Panc1 (cell line): ENCODE measurements around the gene LRMDA. TPM values are rescaled to one million over a fixed set of nuclear protein-coding genes. Genes with fewer than 3 reads are reported as not detected.

Experiments
- ATAC-seq: fragments of 200-7000 bp; cut with Tn5 transposase; 2 replicates; pipeline ENCODE4 v1.9.1; 2020; ENCODE audit warnings: mild to moderate bottlenecking, moderate library complexity
- BruUV-seq: library from RNA; stranded (reverse); fragments of 400-500 nt; replicated peaks from 2 replicates; lab custom pipeline; 2021; lab: Mats Ljungman, UMichigan
- CTCF ChIA-PET: fragments of 300-600 bp; sonication (Branson Sonifier 250); formaldehyde crosslinking; loops from one replicate; lab custom pipeline; 2022; ENCODE audit warnings: antibody characterized with exemption; lab: Charles Lee
- POLR2A ChIA-PET: fragments of 300-600 bp; sonication (Branson Sonifier 250); formaldehyde crosslinking; loops from one replicate; lab custom pipeline; 2022; ENCODE audit warnings: antibody characterized with exemption; lab: Charles Lee
- DNase-seq: peaks from one replicate; pipeline ENCODE4 v3.0.0-alpha.2; 2010; ENCODE audit warnings: low read depth, low spot score
- H3K27ac ChIP-seq: 2 replicates; pipeline ENCODE4 v1.5.1; 2011; ENCODE audit warnings: mild to moderate bottlenecking, low read length, inconsistent platforms
- H3K27me3 ChIP-seq: fragments of 200-500 bp; sonication (Bioruptor generic); 2 replicates; pipeline ENCODE4 v1.6.0; 2014; ENCODE audit warnings: low read length, inconsistent platforms; ENCODE audit not compliant: control insufficient read depth, insufficient read depth
- H3K36me3 ChIP-seq: fragments of 200-500 bp; sonication (Bioruptor generic); 2 replicates; pipeline ENCODE4 v1.5.1; 2014; ENCODE audit warnings: inconsistent platforms, mild to moderate bottlenecking, low read length, moderate library complexity; ENCODE audit not compliant: control insufficient read depth, insufficient read depth
- H3K4me1 ChIP-seq: 2 replicates; pipeline ENCODE4 v1.5.1; 2011; ENCODE audit warnings: inconsistent platforms, mild to moderate bottlenecking, low read length, moderate library complexity; ENCODE audit not compliant: control insufficient read depth, insufficient read depth
- H3K4me3 ChIP-seq, 2 experiments: 2 replicates each; pipeline ENCODE4 v1.5.1; 2011 to 2012; ENCODE audit warnings: low read depth in 2 of 2, low read length in 2 of 2, mild to moderate bottlenecking in 2 of 2, inconsistent platforms in 1 of 2, moderate library complexity in 1 of 2
- H3K9me3 ChIP-seq: fragments of 200-500 bp; sonication (Bioruptor generic); 2 replicates; pipeline ENCODE4 v1.5.1; 2014; ENCODE audit warnings: low read depth, mild to moderate bottlenecking, inconsistent platforms, low read length, moderate library complexity; ENCODE audit not compliant: control insufficient read depth, insufficient read depth
- POLR2AphosphoS5 ChIP-seq: IDR thresholded peaks from 2 replicates; pipeline ENCODE4 v1.6.1; 2012; ENCODE audit warnings: mild to moderate bottlenecking, low read depth, low read length, moderate library complexity
- SIN3A ChIP-seq: IDR thresholded peaks from 2 replicates; pipeline ENCODE4 v1.6.1; 2012; ENCODE audit warnings: low read depth, mild to moderate bottlenecking, low read length, moderate library complexity, borderline replicate concordance; ENCODE audit not compliant: insufficient read depth
- TCF7L2 ChIP-seq: IDR thresholded peaks from 2 replicates; pipeline ENCODE4 v1.6.1; 2011; ENCODE audit warnings: mild to moderate bottlenecking, low read depth, low read length, inconsistent platforms
- in situ Hi-C: cut with HindIII; loops from 2 replicates; pipeline ENCODE4 v1.10.0; 2016; ENCODE audit warnings: low sequenced_read_pairs, low pct_unique_long_range_greater_than_20kb
- intact Hi-C: fragments of 100-400 bp; cut with micrococcal nuclease; formaldehyde crosslinking; loops from one replicate; pipeline ENCODE4 v1.10.0; 2022; ENCODE audit not compliant: unreplicated experiment
- total RNA-seq: library from RNA; stranded (reverse); gene quantifications from one replicate; pipeline ENCODE4 v1.2.1, GENCODE V29; 2021; ENCODE audit not compliant: unreplicated experiment
- TF ChIP-seq, protein P1 (sequence below): fragments of 450-650 bp; IDR thresholded peaks from 2 replicates; pipeline ENCODE4 v1.5.1; 2017; ENCODE audit warnings: mild to moderate bottlenecking
- TF ChIP-seq, protein P2 (sequence below), 2 experiments: IDR thresholded peaks; 2 replicates each; pipeline ENCODE4 v1.6.1; 2011 to 2012; ENCODE audit warnings: low read depth in 2 of 2, control low read depth in 1 of 2, low read length in 1 of 2, mild to moderate bottlenecking in 1 of 2, moderate library complexity in 1 of 2; ENCODE audit not compliant: insufficient read depth in 1 of 2

Gene LRMDA
- total RNA-seq, 1 experiment from 2014 or later = 1.2 TPM

DNA sequence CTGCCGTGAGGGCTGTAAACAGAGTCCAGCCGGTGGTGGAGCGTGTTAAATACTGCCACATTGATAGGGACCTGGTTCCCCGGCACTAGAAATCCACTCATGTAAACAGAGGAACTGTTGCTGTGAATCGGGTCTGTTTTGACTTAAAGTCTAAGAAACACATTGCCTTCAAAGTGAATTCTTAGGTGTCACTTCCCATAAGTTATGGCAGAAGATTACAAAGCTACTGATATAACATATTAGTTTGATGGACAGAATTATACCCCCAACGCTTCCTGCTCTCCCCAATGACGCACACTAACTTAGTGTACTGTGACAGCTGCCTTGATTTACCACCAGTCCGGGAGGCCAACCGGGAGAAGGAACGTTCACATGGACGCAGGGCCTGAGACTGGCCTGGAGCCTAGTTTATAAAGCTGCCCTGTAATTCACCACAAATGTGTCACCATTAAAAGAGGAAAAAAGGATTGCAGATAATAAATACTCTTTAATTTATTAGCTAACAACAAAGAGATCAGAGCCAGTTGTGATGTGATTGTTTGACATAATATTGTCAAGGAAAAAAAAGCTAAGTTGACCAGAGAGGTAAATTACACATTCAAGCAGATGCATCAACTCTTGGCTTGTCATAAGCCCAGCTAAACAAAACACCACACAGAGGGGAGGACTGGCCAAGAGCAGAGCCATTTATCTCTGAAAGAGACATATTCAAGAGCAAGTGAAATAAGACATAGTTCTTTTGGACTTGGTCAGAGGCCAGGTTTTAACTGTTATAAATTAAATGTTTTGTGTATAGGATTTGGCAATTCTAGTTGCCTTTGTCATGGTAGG is 820.6 kb downstream of the LRMDA start:
- H3K27ac ChIP-seq = no peak overlapping the region
- in situ Hi-C loops = no loop called here
- BruUV-seq = no TSS peak
- ChIA-PET POLR2A (no interaction called here), CTCF (no interaction called here)
- intact Hi-C loops = no loop called here
- H3K27me3 ChIP-seq = no peaks in the 10 kb centered on the region
- H3K4me1 ChIP-seq = no peaks in the 10 kb centered on the region
- ATAC-seq (no peak), DNase-seq (no peak)
- TF ChIP-seq TCF7L2 = no peak
- no peak for TF ChIP-seq POLR2AphosphoS5
- TF ChIP-seq, protein P1, sequence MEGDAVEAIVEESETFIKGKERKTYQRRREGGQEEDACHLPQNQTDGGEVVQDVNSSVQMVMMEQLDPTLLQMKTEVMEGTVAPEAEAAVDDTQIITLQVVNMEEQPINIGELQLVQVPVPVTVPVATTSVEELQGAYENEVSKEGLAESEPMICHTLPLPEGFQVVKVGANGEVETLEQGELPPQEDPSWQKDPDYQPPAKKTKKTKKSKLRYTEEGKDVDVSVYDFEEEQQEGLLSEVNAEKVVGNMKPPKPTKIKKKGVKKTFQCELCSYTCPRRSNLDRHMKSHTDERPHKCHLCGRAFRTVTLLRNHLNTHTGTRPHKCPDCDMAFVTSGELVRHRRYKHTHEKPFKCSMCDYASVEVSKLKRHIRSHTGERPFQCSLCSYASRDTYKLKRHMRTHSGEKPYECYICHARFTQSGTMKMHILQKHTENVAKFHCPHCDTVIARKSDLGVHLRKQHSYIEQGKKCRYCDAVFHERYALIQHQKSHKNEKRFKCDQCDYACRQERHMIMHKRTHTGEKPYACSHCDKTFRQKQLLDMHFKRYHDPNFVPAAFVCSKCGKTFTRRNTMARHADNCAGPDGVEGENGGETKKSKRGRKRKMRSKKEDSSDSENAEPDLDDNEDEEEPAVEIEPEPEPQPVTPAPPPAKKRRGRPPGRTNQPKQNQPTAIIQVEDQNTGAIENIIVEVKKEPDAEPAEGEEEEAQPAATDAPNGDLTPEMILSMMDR = no peak
- TF ChIP-seq, protein P2, sequence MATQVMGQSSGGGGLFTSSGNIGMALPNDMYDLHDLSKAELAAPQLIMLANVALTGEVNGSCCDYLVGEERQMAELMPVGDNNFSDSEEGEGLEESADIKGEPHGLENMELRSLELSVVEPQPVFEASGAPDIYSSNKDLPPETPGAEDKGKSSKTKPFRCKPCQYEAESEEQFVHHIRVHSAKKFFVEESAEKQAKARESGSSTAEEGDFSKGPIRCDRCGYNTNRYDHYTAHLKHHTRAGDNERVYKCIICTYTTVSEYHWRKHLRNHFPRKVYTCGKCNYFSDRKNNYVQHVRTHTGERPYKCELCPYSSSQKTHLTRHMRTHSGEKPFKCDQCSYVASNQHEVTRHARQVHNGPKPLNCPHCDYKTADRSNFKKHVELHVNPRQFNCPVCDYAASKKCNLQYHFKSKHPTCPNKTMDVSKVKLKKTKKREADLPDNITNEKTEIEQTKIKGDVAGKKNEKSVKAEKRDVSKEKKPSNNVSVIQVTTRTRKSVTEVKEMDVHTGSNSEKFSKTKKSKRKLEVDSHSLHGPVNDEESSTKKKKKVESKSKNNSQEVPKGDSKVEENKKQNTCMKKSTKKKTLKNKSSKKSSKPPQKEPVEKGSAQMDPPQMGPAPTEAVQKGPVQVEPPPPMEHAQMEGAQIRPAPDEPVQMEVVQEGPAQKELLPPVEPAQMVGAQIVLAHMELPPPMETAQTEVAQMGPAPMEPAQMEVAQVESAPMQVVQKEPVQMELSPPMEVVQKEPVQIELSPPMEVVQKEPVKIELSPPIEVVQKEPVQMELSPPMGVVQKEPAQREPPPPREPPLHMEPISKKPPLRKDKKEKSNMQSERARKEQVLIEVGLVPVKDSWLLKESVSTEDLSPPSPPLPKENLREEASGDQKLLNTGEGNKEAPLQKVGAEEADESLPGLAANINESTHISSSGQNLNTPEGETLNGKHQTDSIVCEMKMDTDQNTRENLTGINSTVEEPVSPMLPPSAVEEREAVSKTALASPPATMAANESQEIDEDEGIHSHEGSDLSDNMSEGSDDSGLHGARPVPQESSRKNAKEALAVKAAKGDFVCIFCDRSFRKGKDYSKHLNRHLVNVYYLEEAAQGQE (IDR thresholded peaks at IDR 0.05; ENCODE audit: insufficient read depth in 1 of 2, low read depth in 2 of 2, low read length in 1 of 2) = no peak
- TF ChIP-seq SIN3A = no peak
- no peaks in the 10 kb centered on the region for H3K36me3 ChIP-seq
- H3K4me3 ChIP-seq = no peak overlapping the region
- H3K9me3 ChIP-seq = no peaks in the 10 kb centered on the region

DNA sequence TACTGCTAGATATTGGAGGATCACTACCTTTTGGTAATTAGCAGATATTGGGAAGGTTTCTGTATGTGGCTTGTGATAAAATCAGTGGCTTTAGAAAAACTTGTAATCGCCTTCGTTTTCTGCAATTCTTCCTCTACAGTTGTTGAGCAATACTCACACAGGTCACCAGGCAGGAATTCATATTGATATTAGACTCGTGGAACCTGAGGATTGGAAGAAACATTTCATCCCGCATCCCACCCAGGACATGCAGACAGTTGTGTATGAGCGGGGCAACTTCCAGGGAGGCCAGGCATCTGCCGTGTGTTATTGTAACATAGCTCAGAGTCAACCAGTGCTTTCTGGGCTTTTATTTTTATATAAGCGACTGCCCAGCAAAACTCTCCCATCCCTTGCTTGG is 821.3 kb downstream of the LRMDA start:
- POLR2A ChIA-PET = no interaction called here
- H3K36me3 ChIP-seq = no peaks in the 10 kb centered on the region
- in situ Hi-C loops = no loop called here
- H3K4me1 ChIP-seq = no peaks in the 10 kb centered on the region
- ATAC-seq (no peak), DNase-seq (no peak)
- no peaks in the 10 kb centered on the region for H3K9me3 ChIP-seq
- no TSS peak for BruUV-seq
- CTCF ChIA-PET = no interaction called here
- no peak overlapping the region for H3K27ac ChIP-seq
- H3K27me3 ChIP-seq = no peaks in the 10 kb centered on the region
- intact Hi-C loops = no loop called here
- TF ChIP-seq, protein P1 = no peak
- no peak for TF ChIP-seq POLR2AphosphoS5
- no peak for TF ChIP-seq TCF7L2
- no peak for TF ChIP-seq SIN3A
- TF ChIP-seq, protein P2 (IDR thresholded peaks at IDR 0.05; ENCODE audit: insufficient read depth in 1 of 2, low read depth in 2 of 2, low read length in 1 of 2) = no peak
- no peak overlapping the region for H3K4me3 ChIP-seq
